HG03571 (cell line): Measurements from ENCODE around the gene AMN.

Experiments used
- ATAC-seq: cut with Tn5 transposase; IDR thresholded peaks from one replicate; pipeline ENCODE4 v1.9.1; 2021; ENCODE audit not compliant: unreplicated experiment

AMN gene

DNA sequence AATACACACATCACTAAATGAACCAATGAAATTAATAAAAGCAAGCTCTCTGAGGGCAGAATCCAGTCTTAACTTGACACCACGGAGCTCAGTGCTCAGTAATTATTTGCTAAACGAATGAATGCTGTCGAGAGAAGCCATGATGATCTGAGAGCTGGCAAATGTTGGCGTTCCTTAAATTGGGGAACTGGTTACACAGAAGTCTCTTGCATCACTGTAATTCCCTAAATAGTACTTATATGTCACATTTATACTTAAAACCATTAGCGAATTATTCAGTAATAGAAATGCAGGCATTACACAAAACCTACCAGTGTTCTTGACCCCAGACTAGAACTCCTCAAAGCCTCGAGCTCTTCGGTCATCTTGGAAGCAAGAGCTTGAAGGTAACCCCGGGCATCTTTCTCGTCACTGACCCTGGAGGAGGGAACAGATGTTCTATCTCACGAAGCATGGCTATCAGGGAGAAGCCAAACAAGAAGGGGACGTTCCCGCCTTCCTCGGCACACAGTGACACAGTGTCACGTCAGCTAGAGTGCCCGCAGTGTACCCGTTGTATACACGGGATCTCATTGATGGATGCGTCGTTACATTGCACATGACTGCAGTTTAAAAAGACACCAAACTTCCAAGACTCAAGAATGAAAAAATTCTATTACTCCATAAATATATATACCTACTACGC, 43.6 kb downstream of the AMN start:
- ATAC-seq = no peak

DNA sequence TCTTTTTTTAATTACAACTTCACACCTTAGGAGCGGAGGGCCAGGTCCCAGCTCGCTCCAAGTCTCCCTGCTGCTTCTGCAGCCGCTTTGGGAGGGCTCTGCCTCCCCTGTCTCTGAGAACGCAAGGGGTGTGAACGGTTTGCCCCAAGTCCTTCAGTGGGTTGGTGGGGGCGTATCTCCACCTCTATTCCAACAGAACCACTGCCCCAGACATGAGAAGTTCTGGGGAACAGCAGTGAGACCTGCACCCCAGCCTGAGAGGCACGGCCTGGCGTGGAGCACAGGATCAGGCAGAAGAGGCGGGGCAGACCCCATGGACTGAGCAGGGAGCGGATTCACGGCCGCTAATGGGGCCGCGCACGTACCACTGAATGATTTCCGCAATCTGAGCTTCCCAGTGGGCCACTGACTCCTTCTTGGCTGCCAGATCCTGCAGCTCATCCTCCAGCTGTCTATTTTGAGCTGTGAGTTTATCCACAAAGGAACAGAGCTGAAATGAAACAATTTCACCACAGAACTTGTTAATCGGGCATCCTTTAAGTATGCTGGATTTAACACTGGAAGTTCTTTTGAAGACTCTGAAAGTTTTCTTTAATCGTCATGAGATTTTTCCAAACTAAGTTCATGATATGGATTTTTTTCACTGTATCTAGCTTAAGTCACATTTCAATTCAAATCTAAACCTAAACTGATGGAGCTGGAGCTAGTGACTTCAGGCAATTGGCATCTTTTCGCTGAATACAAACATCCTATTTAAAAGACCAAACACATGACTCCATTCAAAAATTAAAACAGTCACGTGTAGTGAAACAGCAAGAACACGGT, 44.4 kb downstream of the AMN start:
- no peak for ATAC-seq

DNA sequence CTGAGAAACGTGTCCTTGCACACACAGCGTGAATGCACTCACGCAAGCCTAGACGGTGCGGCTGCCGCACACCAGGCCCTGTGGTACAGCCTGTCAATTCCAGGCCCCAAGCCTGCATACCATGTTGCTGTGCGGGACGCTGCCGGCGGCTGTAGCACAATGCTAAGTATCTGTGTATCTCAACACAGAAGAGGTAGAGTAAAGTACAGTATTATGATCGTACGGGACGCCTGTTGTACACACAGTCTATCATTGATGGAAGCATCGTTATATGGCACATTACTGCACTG, 45.0 kb downstream of the AMN start:
- no peak for ATAC-seq

DNA sequence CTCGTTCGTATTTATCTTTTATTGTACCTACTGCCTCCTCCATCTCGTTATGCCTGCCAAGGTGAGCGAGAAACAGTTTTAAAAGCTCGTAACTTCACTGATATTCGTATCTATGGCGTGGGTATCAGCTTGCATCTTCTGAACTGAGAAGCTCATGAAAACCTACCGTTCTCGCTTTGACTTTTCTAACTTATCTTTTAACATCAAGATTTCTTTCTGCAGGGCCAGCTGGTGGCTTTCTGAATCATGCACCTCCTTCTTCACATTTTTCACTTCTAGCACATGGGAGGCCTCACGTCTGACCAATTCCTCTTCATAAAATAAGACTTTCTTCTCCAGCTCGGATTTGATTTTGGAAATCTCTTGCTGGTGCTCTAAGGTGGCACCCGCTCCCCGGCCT, 45.8 kb downstream of the AMN start:
- no peak for ATAC-seq

DNA sequence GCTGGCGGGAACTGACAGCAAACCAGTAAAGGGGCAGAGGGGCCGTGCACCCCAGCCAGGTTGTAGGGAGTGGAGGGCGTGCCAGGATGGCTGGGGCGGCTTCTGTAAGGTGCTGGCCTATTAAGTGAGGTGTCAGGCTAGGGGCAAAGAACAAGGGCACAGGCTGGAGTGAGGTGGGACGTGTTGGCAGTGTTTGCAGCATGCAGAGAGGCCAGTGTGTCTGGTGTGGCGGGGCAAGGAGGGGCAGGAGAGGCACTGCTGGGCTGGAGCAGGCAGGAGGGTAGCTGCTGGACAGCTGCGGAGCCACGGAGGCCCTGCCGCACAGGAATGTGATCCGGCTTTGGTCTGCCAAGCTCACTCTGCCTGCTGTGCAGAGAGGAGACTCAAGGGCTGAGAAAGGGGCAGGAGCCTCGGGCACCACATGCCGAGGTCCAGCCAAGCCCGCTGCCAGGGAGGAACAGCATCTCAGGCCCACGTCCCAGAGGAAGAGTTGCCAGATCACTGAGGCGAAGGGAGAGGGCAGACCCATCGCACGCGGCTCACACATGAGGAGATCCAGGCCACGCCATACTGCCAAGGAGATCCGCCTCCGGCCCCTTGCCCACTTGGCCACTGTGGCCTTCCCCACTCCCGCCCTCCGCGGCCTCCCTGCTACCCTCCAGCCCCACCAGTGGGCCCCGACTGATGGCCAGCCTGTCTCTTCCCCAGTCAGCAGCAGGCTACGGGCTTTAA, 46.8 kb downstream of the AMN start:
- no peak for ATAC-seq

DNA sequence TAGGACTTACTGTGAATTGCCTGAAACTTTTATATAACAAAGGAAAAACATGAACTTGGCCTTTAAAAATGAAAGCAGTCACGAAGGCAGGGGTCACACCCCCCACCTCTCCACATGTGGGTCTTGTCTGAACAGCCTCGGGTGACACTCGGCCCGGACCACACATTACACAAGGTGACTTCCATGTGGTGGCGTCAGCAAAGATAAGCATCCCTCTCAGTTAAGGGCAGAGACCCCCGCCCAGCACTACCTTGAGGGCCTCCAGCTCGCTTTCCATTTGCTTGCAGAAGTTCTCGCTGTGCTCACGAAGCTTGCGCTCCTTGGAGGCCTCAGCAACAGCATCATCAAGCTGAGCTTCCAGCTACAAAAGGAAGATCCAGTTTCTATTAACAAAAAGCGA, 47.4 kb downstream of the AMN start:
- no peak for ATAC-seq

DNA sequence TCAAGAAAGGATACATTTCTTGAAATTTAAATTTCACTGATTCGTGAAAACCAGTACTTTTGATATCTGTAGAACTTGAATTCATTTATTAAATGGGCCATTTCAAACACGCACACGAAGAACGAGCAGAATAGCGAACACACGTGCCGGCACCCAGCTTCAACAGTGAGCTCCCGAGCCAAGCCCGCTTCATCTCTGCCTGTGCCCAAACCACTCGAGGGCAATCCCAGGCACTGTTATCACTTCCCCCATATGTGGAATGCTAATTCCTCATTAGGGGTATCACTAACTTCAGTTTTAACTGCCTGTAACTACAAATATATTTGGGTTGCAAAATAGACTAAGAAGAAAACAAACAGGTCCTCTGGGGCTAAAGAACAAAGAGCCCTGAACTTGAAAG, 48.0 kb downstream of the AMN start:
- ATAC-seq = no peak

- ATAC-seq = no peak
Measured at GRCh38 chr14:102971314-102971713, 48.9 kb downstream of the AMN start.

DNA sequence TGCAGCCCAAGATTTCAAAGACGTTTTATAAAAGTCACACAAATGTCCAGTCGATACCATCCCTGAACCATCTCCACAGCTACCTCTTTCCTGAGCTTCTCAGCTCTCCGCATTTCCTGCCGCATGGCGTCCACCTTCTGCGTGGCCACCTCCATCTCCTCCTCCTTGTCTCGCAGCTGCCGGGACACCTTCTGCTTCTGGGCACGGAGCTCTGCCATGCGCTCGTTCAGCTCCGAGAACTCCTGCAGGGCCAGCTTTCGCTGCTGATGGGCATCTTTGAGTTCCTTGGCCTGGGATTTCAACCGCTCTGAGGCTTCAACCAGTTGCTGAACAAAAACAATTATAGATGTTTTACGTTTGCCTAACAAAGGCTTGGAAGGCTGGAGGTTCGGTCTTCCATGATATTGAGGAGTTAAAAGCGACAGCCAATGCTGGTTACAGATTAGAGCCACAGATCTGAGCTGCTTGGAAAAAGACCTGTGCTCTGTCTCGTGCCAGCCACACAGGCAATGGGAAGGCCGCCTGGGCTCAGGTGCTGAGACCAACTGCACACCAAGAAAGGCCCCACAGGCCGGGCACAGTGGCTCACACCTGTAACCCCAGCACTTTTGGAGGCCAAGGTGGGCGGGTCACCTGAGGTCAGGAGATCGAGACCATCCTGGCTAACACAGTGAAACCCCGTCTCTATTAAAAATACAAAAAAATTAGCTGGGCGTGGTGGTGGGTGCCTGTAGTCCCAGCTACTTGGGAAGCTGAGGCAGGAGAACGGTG, 49.6 kb downstream of the AMN start:
- no peak for ATAC-seq

DNA sequence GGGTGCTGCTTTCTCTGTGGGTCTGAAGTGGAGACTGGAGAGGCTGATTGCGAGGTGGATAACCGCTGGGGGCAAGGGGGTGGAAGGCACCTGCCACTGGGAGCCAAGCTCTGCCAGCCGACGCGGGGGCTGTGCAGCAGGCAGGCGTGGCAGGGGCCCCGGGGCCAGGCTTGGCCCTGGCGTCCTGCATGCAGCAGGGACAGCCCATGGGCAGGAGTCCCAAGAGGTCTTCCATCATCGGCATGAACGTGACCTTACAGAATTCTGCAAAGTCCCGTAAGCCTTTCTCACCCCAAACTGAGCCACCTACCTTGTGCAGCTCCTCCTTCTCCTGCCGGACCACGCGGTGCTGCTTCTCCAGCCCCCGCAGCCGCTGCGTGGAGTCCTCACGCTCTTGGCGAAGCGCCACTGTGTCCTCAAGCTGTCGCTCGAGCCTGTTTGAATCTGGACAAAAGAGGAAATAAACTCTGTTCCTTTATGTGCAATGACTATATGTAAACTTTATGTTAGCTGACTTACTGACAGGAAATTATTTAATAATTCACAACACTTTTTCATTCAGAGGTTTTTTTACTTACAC, 51.3 kb downstream of the AMN start:
- ATAC-seq = no peak

GRCh38 chr14:102975662-102976061, 53.2 kb downstream of the AMN start:
- no peak for ATAC-seq

DNA sequence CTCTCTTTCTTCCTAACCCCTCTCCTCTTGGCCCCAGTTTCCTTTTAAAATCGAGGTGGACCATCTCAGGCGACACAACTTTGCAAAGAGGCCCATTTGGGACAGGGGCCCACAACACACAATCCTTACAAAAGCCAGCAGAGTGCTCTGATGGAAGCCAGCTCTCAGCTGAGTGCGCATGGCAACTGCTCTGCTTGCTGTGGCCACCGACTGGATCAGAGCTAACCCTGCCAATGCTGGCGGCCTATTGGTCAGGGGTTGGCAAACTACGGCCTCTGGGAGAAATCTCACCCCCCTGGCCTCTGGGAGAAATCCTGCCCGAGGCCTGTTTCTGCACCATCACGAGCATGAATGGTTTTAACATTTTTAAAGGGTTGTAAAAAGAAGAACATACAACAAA, 55.0 kb downstream of the AMN start:
- no peak for ATAC-seq

DNA sequence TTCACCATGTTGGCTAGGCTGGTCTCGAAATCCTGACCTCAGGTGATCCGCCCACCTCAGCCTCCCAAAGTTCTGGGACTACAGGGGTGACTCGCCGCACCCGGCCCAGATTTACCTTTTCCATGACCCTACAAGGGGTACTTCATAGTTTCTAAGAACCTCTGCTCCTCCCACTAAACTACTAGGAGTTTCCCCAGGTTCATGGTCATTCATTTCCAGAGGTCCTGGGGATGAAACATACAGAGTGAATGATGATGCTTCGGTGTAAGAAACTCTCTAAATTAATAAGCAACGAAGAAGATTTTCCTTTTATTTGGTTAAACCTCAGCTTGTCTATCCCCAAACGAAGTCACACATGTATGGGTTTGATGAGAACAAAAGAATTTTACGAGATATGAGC, 56.9 kb downstream of the AMN start:
- ATAC-seq = no peak

DNA sequence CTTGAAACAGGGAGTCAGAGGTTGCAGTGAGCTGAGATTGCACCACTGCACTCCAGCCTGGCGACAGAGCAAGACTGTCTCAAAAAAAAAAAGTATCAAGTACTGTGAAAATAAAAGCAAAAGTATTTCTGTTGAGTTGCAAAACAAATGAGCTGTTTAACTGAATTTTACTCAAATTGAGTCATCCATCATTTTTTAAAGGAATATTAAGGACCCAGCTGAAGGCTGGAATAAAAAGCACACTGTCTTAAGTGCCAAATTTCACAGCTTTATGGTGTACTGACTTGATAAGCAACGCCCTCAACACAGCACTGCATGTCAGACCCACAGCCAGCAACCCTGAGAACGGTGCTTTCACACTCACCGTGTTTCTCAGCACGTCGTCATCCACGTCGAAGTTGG, 57.9 kb downstream of the AMN start:
- ATAC-seq = no peak
